GM12878 (cell line): Measurements from ENCODE around the gene ZNF700. TPM values are rescaled to one million over a fixed set of nuclear protein-coding genes. Genes with fewer than 3 reads are reported as not detected.

Experiments
- ATAC-seq: fragments of 200-7000 bp; cut with Tn5 transposase; 3 replicates; pipeline ENCODE4 v1.9.1; 2020; ENCODE audit warnings: mild to moderate bottlenecking, moderate library complexity
- BruUV-seq: library from RNA; stranded (reverse); fragments of 400-500 nt; replicated peaks from 2 replicates; lab custom pipeline; 2021; lab: Mats Ljungman, UMichigan
- CTCF ChIA-PET: fragments of 300-600 bp; sonication (Branson Sonifier 250); formaldehyde crosslinking; extraction: SDS; loops from one replicate; lab custom pipeline; 2021; ENCODE audit warnings: inconsistent platforms; lab: Yijun Ruan, JAX
- POLR2A ChIA-PET: fragments of 350-600 bp; formaldehyde crosslinking; extraction: SDS; loops from one replicate; lab custom pipeline; 2021; ENCODE audit warnings: inconsistent platforms; lab: Charles Lee
- RAD21 ChIA-PET: fragments of 300-600 bp; sonication (Branson Sonifier 250); formaldehyde crosslinking; loops from one replicate; lab custom pipeline; 2023; ENCODE audit warnings: antibody characterized with exemption; ENCODE audit not compliant: unreplicated experiment; lab: Charles Lee
- SMC1A ChIA-PET: fragments of 300-600 bp; sonication (Branson Sonifier 250); formaldehyde crosslinking; loops from one replicate; lab custom pipeline; 2023; ENCODE audit not compliant: unreplicated experiment, uncharacterized antibody; lab: Charles Lee
- DNase-seq: peaks from one replicate; pipeline ENCODE4 v3.0.0-alpha.2; 2011; ENCODE audit warnings: low read depth, low spot score
- FAIRE-seq: peaks from 3 replicates; lab custom pipeline; 2011; peaks lifted over from hg19 to GRCh38; lab: Jason Lieb, UNC
- H2AFZ ChIP-seq: 2 replicates; pipeline ENCODE4 v1.6.0; 2011; ENCODE audit warnings: low read depth, low read length, control low read depth; ENCODE audit not compliant: control insufficient read depth
- H3K27ac ChIP-seq: 2 replicates; pipeline ENCODE4 v1.5.1; 2011; ENCODE audit warnings: control low read depth; ENCODE audit not compliant: control insufficient read depth, insufficient read depth
- H3K27me3 ChIP-seq, 2 experiments: replicated peaks in 1 of 2; 2 replicates each; pipeline versions ENCODE4 v1.6.0 to v1.6.1; 2011; ENCODE audit warnings: low read length in 1 of 2; ENCODE audit not compliant: control insufficient read depth in 2 of 2, insufficient read depth in 2 of 2
- H3K36me3 ChIP-seq, 2 experiments: 2 replicates each; pipeline ENCODE4 v1.5.1; 2011; ENCODE audit warnings: low read length in 1 of 2; ENCODE audit not compliant: control insufficient read depth in 2 of 2, insufficient read depth in 2 of 2
- H3K4me1 ChIP-seq: 2 replicates; pipeline ENCODE4 v1.6.1; 2011; ENCODE audit warnings: mild to moderate bottlenecking, low read length, moderate library complexity, mixed read lengths; ENCODE audit not compliant: control insufficient read depth, insufficient read depth
- H3K4me2 ChIP-seq: 2 replicates; pipeline ENCODE4 v1.6.0; 2011; ENCODE audit warnings: control low read depth; ENCODE audit not compliant: control insufficient read depth, insufficient read depth
- H3K4me3 ChIP-seq: fragments of 200-600 bp; sonication (generic); 2 replicates; pipeline ENCODE4 v1.5.1; 2016
- H3K79me2 ChIP-seq: 2 replicates; pipeline ENCODE4 v1.6.0; 2011; ENCODE audit warnings: low read length; ENCODE audit not compliant: control insufficient read depth, insufficient read depth
- H3K9ac ChIP-seq: 2 replicates; pipeline ENCODE4 v1.8.0; 2011; ENCODE audit warnings: low read length, control low read depth, mixed read lengths; ENCODE audit not compliant: control insufficient read depth, insufficient read depth
- H3K9me3 ChIP-seq: replicated peaks from 3 replicates; pipeline ENCODE4 v1.5.1; 2011; ENCODE audit warnings: mild to moderate bottlenecking, low read length; ENCODE audit not compliant: control insufficient read depth, insufficient read depth
- H4K20me1 ChIP-seq: 2 replicates; pipeline ENCODE4 v1.6.0; 2011; ENCODE audit not compliant: control insufficient read depth, insufficient read depth
- BMI1 ChIP-seq: fragments of 450-650 bp; IDR thresholded peaks from 2 replicates; pipeline ENCODE4 v1.6.1; 2016; ENCODE audit warnings: mild to moderate bottlenecking, moderate library complexity, borderline replicate concordance
- CBX5 ChIP-seq: sonication (generic); IDR thresholded peaks from 2 replicates; pipeline ENCODE4 v1.6.1; 2016; ENCODE audit warnings: low read depth, moderate library complexity, mild to moderate bottlenecking, inconsistent platforms
- DPF2 ChIP-seq: fragments of 450-650 bp; IDR thresholded peaks from 2 replicates; pipeline ENCODE4 v1.6.1; 2017; ENCODE audit warnings: mild to moderate bottlenecking
- E2F4 ChIP-seq: IDR thresholded peaks from 2 replicates; pipeline ENCODE4 v1.6.1; 2012; ENCODE audit warnings: low read depth, low read length, improper control_type of control experiment
- E4F1 ChIP-seq: fragments of 450-650 bp; IDR thresholded peaks from 2 replicates; pipeline ENCODE4 v1.6.1; 2018; ENCODE audit warnings: borderline replicate concordance, mild to moderate bottlenecking; ENCODE audit not compliant: partially characterized antibody
- EED ChIP-seq: sonication (generic); IDR thresholded peaks from 2 replicates; pipeline ENCODE4 v1.6.1; 2016; ENCODE audit warnings: antibody characterized with exemption, low read depth
- IRF5 ChIP-seq: fragments of 450-650 bp; IDR thresholded peaks from 2 replicates; pipeline ENCODE4 v1.6.1; 2017; ENCODE audit warnings: borderline replicate concordance
- MTA3 ChIP-seq: IDR thresholded peaks from 2 replicates; pipeline ENCODE4 v1.6.1; 2012; ENCODE audit warnings: low read length, inconsistent platforms, borderline replicate concordance
- MYB ChIP-seq: fragments of 150-350 bp; IDR thresholded peaks from 2 replicates; pipeline ENCODE4 v1.6.1; 2014; ENCODE audit warnings: mild to moderate bottlenecking, low read depth, low read length, borderline replicate concordance
- NFXL1 ChIP-seq: fragments of 450-650 bp; IDR thresholded peaks from 2 replicates; pipeline ENCODE4 v1.6.1; 2017; ENCODE audit warnings: antibody characterized with exemption, mild to moderate bottlenecking, borderline replicate concordance
- NR2F1 ChIP-seq: fragments of 450-650 bp; conservative IDR thresholded peaks from 2 replicates; pipeline ENCODE4 v1.6.1; 2017; ENCODE audit warnings: mild to moderate bottlenecking
- PBX3 ChIP-seq: IDR thresholded peaks from 2 replicates; pipeline ENCODE4 v1.6.1; 2011; ENCODE audit warnings: mild to moderate bottlenecking, low read depth, low read length, moderate library complexity; ENCODE audit not compliant: insufficient replicate concordance
- PKNOX1 ChIP-seq: fragments of 450-650 bp; IDR thresholded peaks from 2 replicates; pipeline ENCODE4 v1.6.1; 2016; ENCODE audit warnings: mild to moderate bottlenecking
- SPI1 ChIP-seq: IDR thresholded peaks from 2 replicates; pipeline ENCODE4 v1.6.1; 2011; ENCODE audit warnings: low read depth, mild to moderate bottlenecking, low read length, moderate library complexity, borderline replicate concordance; ENCODE audit not compliant: insufficient read depth
- YBX1 ChIP-seq: fragments of 450-650 bp; IDR thresholded peaks from 2 replicates; pipeline ENCODE4 v1.6.1; 2016; ENCODE audit warnings: antibody characterized with exemption
- ZNF274 ChIP-seq: IDR thresholded peaks from one replicate; pipeline ENCODE4 v1.8.0; 2011; ENCODE audit not compliant: insufficient read length, insufficient read depth
- WGBS: methylation state at CpG from one replicate; pipeline ENCODE4 v1.1.6; 2016; ENCODE audit warnings: low lambda C conversion rate; ENCODE audit not compliant: insufficient replicate concordance, insufficient coverage; ENCODE audit errors: missing lambda C conversion rate; 5-methylcytosine and 5-hydroxymethylcytosine counted together
- in situ Hi-C: fragments of 300-500 bp; cut with MboI; formaldehyde crosslinking; loops from 9 replicates; pipeline ENCODE4 v1.14.3; 2018; ENCODE audit warnings: mixed read lengths
- intact Hi-C: fragments of 100-400 bp; cut with micrococcal nuclease; formaldehyde crosslinking; loops from one replicate; pipeline ENCODE4 v1.14.2; 2022; ENCODE audit not compliant: unreplicated experiment
- polyA plus RNA-seq, 11 experiments: library from polyadenylated mRNA; depleted of rRNA in 4 of 11; unstranded in 6 of 11; stranded (reverse) in 5 of 11; fragments of >200 nt; fragmentation: Nextera tagmentation in 4 of 11; fragmentation: Illumina TruSeq in 1 of 11; extraction: Ambion mirVana in 4 of 11; extraction: Trizol in 1 of 11; gene quantifications; 1 replicate in 1 of 11; 2 replicates in 10 of 11; pipeline versions ENCODE4 v1.2.1 to v1.2.3, GENCODE V29; 2011 to 2016; ENCODE audit warnings: inconsistent platforms in 2 of 11, missing spikeins in 2 of 11, low read depth in 1 of 11
- total RNA-seq, 4 experiments: library from RNA; depleted of rRNA in 3 of 4; stranded (reverse); fragments of >200 nt in 3 of 4; fragmentation: Illumina TruSeq in 1 of 4; extraction: Trizol in 1 of 4; gene quantifications; 2 replicates each; pipeline versions ENCODE4 v1.2.1 to v1.2.3, GENCODE V29; 2013 to 2021

ZNF700 gene
- total and polyA plus RNA-seq, 10 of the 15 experiments (the other 5 are each of a cell fraction or from before 2014, with no cell fraction given) = 6.7 to 16.0 (median 11.1) TPM

- Histone ChIP-seq H3K9ac (peak within 1 kb of the TSS; percentile 47; the same call in 1 of the 2 replicates), H4K20me1 (no peaks in the 10 kb centered on the region), H3K27me3 (no peaks in the 10 kb centered on the region), H3K79me2 (no peaks in the 10 kb centered on the region), H2AFZ (peak within 1 kb of the TSS; percentile 82), H3K27ac (peak within 1 kb of the TSS; percentile 42; the same call in 1 of the 2 replicates), H3K4me3 (peak within 1 kb of the TSS; percentile 68), H3K36me3 (no peaks in the 10 kb centered on the region), H3K9me3 (no peaks in the 10 kb centered on the region; the same call in 2 of the 3 replicates), H3K4me1 (no peaks in the 10 kb centered on the region; the same call in 1 of the 2 replicates), H3K4me2 (peak within 1 kb of the TSS; percentile 79)
- intact Hi-C loops = no loop called here
- CTCF ChIA-PET = no interaction called here
- BruUV-seq = no TSS peak
- 6% methylated on average over 56 of the region's 56 CpGs for WGBS
- in situ Hi-C loops = no loop called here
- POLR2A ChIA-PET = no interaction called here
- SMC1A ChIA-PET = interaction anchor here (1.1 kb wide), 1 partner anchor 91 kb away, joined by 3 read pairs; no protein-coding TSS in a partner anchor
- no peak for ATAC-seq
- RAD21 ChIA-PET = no interaction called here
- FAIRE-seq = no peak
- DNase-seq = no peak
- TF ChIP-seq E4F1 (no peak), CBX5 (0 out of 2 replicates have a peak, but pooled peaks have one; percentile 11), DPF2 (no peak), BMI1 (no peak), NR2F1 (no peak), NFXL1 (no peak), MYB (no peak), PBX3 (peak; percentile 88), SPI1 (no peak), EED (no peak), IRF5 (no peak), E2F4 (no peak), YBX1 (no peak), ZNF274 (no peak), MTA3 (no peak), PKNOX1 (peak; percentile 96)
Measured at GRCh38 chr19:11887611-11888531, 37.0 kb upstream of the ZNF700 start, which contains the start of gene ZNF69. Gene ZNF69 (plus strand): TSS chr19:11887782. CDS start chr19:11887924, 142 bp downstream.
